T47D (cell line): ENCODE measurements around the gene WWC1.
A peak's percentile ranks its signal among the peaks of the same experiment; 100 is the strongest.

ENCODE experiments used
- DNase-seq, 2 experiments: peaks; one replicate each; pipeline versions ENCODE4 v3.0.0 to v3.0.0-alpha.2; 2011 to 2012; ENCODE audit warnings: low read depth in 1 of 2, low spot score in 1 of 2
- JUND ChIP-seq: IDR thresholded peaks from 2 replicates; pipeline ENCODE4 v1.6.1; 2012; ENCODE audit warnings: low read depth
- in situ Hi-C: cut with HindIII; loops from 2 replicates; pipeline ENCODE4 v1.10.0; 2016; ENCODE audit warnings: low sequenced_read_pairs, low pct_unique_long_range_greater_than_20kb

The WWC1 gene

DNA sequence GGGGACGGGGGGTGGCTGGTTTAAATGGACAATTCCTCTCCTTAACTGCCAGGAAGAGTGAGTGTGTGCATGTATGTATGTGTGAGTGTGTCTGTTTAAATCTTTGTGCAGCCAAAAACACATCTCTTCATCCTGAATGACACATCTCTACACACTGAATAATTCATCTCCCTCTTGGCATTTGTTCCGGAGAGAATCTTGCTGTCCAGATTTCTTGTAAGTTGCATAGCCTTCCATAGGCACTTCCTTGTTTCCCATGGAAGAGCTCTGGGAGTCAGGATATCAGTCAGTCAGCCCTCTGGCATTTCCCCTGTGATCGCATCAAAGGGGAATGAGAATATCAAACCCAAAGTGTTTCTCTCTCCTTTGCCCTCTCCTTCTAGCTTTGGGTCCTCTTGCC is 74.7 kb downstream of the WWC1 start:
- in situ Hi-C loops = no loop called here
- DNase-seq = peak in 1 of 2 experiments; percentile 47
- TF ChIP-seq JUND = no peak

DNA sequence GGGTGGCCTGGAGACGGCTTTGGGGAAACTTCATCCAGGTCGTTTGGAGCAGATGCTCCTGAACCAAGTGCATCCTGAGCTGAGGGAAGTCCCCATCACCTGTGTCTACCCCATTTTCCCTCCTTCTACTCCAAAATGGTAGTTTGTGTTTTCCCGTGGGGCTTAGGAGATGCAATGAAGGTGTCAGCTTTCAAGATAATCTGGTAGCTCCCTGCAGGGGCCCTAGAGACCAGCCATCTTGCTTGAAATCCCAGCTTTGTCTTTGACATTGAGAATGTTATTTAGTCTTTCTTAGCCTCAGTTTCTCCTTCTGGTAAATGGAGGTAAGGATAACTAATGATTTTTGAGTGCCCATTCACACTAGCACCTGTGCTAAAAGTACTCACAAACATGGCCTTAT is 77.4 kb downstream of the WWC1 start:
- in situ Hi-C loops = no loop called here
- DNase-seq = no peak
- TF ChIP-seq JUND = no peak

DNA sequence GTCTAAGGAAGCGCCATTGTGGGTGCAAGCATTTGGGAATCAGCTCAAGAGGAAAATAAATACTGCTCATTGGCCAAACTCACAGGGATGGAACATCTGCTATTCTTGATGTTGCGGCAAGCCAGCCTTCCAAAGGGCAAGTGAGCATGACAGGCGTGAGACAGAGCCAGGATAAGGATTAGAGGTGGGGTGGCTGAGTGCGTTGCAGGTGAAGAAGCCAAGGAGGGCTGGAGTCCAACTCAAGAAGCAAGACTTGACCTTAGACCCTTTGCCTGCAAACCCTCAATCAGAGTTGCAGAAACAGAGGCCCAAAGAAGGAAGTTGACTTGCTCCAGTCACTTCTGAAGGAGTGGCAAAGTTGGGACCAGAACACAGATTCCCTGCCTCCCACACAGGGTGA is 79.4 kb downstream of the WWC1 start:
- no peak for DNase-seq
- in situ Hi-C loops = no loop called here
- no peak for TF ChIP-seq JUND

DNA sequence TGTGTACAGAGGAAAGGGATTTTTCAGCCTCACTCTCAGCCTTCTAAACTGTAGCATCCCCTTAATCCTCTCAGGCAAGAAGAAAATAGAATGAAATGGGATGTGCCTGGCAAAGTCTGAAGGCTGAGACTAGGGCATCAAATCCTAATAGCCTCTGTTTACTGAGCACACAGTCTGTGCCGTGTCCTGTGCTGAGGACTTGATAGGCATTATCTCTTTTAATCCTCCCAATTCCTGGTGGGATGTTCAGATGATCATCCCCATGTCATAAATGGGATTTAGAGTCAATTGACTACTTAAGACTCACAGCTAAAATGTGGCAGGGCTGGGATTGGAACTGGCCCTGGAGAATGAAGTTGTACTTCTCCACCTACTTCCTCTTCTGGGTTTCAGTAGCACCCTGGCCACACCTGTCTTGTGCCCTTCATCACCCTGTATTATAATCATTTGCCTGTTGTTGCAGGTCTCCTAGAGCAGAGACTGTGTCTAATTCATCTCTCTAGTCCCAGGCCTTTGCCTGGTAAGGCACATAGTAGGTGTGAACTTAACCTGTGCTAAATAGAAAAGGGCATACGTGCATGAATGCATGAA is 81.0 kb downstream of the WWC1 start:
- DNase-seq = no peak
- no peak for TF ChIP-seq JUND
- in situ Hi-C loops = no loop called here

DNA sequence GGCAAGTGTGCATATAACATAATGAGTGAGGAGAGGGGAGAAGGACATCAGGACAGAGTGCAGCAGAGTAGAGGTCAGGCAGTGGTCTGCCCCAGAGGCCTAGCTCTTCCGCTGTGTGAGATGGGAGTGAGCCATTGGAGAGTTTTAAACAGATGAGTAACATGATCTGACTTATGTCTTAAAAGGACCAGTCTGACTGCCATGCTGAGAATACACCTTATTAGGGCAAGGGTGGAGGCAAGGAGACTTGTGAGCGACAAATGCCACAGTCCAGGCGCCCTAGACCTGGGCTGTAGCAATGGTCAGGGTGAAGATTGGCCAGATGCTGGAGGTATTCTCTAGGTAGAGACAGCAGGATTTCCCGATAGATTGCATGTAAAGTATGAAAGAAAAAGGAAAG is 83.1 kb downstream of the WWC1 start:
- in situ Hi-C loops = no loop called here
- no peak for DNase-seq
- TF ChIP-seq JUND = no peak

DNA sequence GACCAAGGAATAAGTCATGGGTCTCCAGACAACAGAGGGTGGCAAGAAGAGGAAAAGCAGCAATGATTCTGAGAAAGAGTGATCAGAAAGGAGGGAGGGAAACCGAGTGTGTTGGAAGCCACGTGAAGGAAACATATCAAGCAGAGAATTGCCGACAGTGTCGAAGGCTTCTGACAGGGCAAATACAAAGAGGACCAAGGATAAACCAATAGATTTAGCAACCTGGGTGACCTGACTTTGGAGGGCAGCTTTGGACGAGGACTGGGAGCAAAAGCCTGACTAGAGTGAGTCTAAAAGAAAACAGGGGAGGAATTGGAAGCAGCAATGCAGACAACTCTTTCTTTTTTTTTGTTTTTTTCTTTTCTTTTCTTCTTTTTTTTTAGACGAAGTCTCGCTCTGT is 83.8 kb downstream of the WWC1 start:
- TF ChIP-seq JUND = no peak
- in situ Hi-C loops = no loop called here
- DNase-seq = no peak

DNA sequence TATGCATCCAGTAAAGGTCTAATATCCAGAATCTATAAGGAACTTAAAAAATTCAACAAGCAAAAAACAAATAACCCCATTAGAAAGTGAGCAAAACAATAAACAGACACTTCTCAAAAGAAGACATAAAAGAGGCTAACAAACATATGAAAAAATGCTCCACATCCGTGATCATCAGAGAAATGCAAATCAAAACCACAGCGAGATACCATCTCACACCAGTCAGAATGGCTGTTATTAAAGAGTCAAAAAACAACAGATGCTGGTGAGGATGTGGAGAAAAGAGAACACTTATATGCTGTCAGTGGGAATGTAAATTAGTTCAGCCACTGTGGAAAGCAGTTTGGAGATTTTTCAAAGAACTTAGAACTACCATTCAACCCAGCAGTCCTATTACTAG is 86.1 kb downstream of the WWC1 start:
- DNase-seq = no peak
- TF ChIP-seq JUND = no peak

DNA sequence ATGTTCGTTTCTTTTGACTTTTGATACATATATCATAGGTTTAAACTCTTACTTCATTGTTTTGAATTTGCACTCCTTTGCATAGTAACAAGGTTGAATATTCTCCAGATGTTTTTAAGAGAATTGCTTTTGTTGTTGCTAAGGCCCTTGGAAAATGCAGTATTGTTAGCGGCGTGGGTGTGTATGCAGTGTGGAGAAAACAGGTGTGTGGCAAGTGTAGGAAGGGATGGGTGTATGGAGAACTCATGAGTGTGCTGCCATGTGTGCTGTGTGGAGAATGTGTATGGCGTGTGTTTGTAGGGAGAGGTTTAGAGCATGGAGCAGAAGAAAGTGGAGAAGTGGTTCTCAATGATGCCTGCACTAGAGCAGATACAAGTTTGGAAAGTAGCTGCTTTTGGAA is 87.3 kb downstream of the WWC1 start:
- TF ChIP-seq JUND = no peak
- no peak for DNase-seq
- in situ Hi-C loops = no loop called here

More for the DNA sequence above, 86.1 kb downstream of the WWC1 start:
- in situ Hi-C loops = no loop called here

DNA sequence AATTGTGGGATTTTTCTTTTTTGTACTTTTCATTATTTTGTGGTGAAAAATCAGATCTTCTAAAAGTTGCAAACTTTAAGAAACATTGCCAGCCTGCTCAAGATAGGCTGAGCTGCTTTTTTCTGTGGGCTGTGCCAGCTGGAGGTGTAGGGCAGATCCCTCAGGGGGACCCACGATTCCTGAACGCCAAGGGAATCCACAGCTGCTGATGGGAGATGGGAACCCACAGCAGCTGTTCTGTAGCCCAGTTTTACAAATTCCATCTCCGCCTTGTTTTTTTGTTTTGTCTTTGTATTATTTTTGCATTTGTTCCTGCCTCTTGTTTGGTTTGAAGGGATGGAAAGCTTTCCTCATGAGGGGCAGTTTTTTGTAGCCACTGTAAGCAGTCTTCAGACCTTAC is 91.0 kb downstream of the WWC1 start:
- DNase-seq = no peak
- in situ Hi-C loops = no loop called here
- TF ChIP-seq JUND = no peak

DNA sequence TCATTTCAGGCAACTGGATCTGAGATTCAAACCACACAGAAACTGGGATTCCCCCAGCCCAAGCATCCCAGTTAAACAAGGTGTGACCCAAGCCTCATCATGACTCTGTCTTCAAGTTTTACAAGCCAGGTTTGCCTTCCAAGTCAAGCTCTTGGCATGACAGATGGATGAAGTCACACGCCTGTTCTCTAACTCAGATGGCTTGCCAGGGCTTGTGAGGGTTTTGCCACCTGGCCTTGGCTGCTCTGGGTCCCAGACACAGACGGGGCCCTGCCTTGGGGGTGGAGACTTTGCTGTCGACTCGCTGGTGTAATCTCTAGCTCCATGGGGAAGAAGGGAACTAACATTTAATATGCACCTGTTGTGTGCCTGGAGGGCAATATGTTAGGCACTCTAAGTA is 99.0 kb downstream of the WWC1 start:
- in situ Hi-C loops = no loop called here
- no peak for TF ChIP-seq JUND
- no peak for DNase-seq

DNA sequence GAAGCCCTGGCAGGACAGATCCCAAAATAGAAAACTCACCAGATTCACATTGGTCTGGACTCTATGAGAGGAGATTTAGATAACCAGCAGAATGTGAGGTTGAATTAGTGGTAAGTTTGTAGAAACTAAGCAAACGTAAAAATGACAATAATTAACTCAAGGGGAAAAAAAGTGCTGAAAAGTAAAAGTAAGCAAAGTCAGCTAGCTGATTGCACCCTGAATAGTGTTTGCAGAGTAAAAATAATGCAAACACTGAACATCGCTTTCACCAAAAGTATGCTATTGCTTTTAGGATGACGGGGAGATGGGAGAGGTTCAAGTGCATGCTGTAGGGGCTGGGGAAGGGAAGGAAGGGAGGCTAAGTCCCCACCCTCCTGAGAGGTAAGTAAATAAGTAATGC is 102.3 kb downstream of the WWC1 start:
- TF ChIP-seq JUND = no peak
- in situ Hi-C loops = no loop called here

DNA sequence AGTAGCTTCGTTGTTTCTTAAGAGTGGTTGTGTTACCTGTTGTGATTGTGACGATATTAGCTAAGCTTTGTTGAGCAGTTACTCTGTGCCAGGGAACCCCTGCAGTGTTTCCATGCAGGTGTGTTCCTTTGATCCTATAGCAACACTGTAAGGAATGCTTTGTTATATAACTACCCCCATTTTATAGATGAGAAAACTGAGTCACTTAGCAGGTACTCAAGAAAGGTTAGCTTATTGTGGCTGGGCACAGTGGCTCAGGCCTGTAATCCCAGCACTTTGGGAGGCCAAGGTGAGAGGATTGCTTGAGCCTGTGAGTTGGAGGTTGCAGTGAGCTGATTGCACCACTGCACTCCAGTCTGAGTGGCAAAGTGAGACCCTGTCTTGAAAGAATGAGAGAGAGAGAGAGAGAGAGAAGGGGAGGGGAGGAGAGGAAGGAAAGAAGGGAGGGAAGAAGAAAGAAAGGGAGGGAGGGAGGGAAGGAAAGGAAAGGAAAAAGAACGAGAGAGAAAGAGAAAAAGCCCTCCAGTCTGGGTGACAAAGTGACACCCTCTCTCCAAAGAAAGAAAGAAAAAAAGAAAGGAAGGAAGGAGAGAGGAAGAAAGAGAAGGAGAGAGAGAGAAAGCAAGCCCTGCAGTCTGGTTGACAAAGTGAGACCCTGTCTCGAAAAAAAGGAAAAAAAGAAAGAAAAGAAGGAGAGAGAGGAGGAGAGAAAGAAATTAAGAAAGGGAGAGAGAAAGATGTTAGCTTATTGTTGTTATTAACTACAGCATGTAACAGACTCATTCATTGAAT is 109.2 kb downstream of the WWC1 start:
- in situ Hi-C loops = no loop called here
- TF ChIP-seq JUND = no peak
- no peak for DNase-seq

More for the DNA sequence above, 102.3 kb downstream of the WWC1 start:
- DNase-seq = no peak

DNA sequence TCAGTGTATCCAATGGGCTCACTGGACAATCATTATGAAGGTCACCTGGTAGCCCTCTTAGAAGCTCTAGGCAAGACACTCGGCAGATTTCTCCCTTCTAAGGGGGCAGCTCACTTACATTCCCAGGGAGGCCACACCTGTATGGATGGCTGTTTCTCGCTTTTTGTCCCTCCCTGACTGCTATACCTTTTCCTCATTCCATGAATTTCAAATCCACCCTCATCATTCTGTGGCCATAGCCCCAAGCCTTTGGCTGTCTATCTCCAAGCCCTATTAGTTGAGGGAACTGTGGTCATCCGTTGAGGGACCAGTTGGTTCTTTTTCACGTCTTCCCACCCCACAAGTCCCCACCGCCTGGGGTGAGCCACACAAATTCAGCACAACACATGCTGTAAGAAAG is 109.8 kb downstream of the WWC1 start:
- peak in 1 of 2 experiments; percentile 42 for DNase-seq
- in situ Hi-C loops = no loop called here
- no peak for TF ChIP-seq JUND

DNA sequence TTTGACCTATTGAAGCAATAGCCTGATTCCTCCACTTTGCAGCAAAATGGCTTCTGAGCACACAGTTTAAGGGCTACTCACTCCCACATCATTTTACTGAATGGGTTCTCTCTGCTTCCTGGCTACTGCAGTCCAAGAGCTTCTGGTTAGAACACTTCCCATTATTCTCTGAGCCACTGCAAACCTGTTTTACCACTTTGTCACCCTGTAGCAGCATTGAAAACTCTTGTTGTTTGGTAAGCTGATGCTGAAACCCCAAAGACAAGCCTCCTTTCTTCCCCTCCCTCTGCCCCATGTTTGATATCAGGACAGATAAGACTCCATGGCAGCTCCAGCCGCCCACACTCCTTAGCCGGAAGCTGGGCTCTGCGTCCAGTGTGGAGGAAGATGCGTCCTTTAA is 110.4 kb downstream of the WWC1 start:
- no peak for TF ChIP-seq JUND
- DNase-seq = peak; percentile 74 to 86

More for the DNA sequence above, 110.4 kb downstream of the WWC1 start:
- in situ Hi-C loops = no loop called here
